Osteoblast (primary cell): Measurements from ENCODE around the gene TNRC6A. TPM values are rescaled to one million over a fixed set of nuclear protein-coding genes. Genes with fewer than 3 reads are reported as not detected.

Experiments
- DNase-seq: peaks from one replicate; pipeline ENCODE4 v3.0.0; 2011; ENCODE audit warnings: low spot score, mixed read lengths; ENCODE audit not compliant: insufficient read length; ENCODE audit errors: missing footprints
- H2AFZ ChIP-seq: 2 replicates; pipeline ENCODE4 v1.6.0; 2011; ENCODE audit warnings: mild to moderate bottlenecking, low read length
- H3K27ac ChIP-seq: 2 replicates; pipeline ENCODE4 v1.5.1; 2011; ENCODE audit warnings: mild to moderate bottlenecking, low read depth, low read length, moderate library complexity
- H3K27me3 ChIP-seq: 2 replicates; pipeline ENCODE4 v1.6.0; 2012; ENCODE audit warnings: mild to moderate bottlenecking, control low read depth, inconsistent platforms, low read length, moderate library complexity; ENCODE audit not compliant: insufficient read depth
- H3K36me3 ChIP-seq: 2 replicates; pipeline ENCODE4 v1.5.1; 2011; ENCODE audit warnings: mild to moderate bottlenecking, low read length, control low read depth, moderate library complexity; ENCODE audit not compliant: insufficient read depth
- H3K4me1 ChIP-seq: 2 replicates; pipeline ENCODE4 v1.5.1; 2011; ENCODE audit warnings: mild to moderate bottlenecking, low read length, control low read depth, moderate library complexity; ENCODE audit not compliant: insufficient read depth
- H3K4me2 ChIP-seq: 2 replicates; pipeline ENCODE4 v1.6.0; 2011; ENCODE audit warnings: mild to moderate bottlenecking, low read length; ENCODE audit not compliant: insufficient read depth
- H3K4me3 ChIP-seq: fragments of 200-600 bp; sonication (generic); 3 replicates; pipeline ENCODE4 v1.5.1; 2012; ENCODE audit warnings: mild to moderate bottlenecking, low read length, inconsistent platforms; ENCODE audit not compliant: insufficient read depth
- H3K79me2 ChIP-seq: 2 replicates; pipeline ENCODE4 v1.6.0; 2012; ENCODE audit warnings: mild to moderate bottlenecking, low read length, control low read depth, inconsistent platforms; ENCODE audit not compliant: insufficient read depth
- H3K9me3 ChIP-seq: 2 replicates; pipeline ENCODE4 v1.5.1; 2011; ENCODE audit warnings: low read depth, low read length, control low read depth
- H4K20me1 ChIP-seq: 2 replicates; pipeline ENCODE4 v1.6.0; 2012; ENCODE audit warnings: mild to moderate bottlenecking, low read length, control low read depth; ENCODE audit not compliant: insufficient read depth
- CTCF ChIP-seq: IDR thresholded peaks from 2 replicates; pipeline ENCODE4 v1.5.1; 2011; ENCODE audit warnings: mild to moderate bottlenecking, low read depth, low read length, moderate library complexity; ENCODE audit errors: extremely low read depth
- total RNA-seq: library from RNA; depleted of rRNA; stranded (reverse); fragments of >200 nt; gene quantifications from 2 replicates; pipeline ENCODE4 v1.2.3, GENCODE V29; 2012

Gene TNRC6A
- total RNA-seq, 1 donor: 38.0 TPM

- no peak overlapping the region for H3K4me2 ChIP-seq
- peaks cover 8% of the 10 kb centered on the region for H4K20me1 ChIP-seq
- H3K36me3 ChIP-seq: peaks cover 76% of the 10 kb centered on the region
- DNase-seq: no peak
- no peaks in the 10 kb centered on the region for H3K27me3 ChIP-seq
- H3K4me1 ChIP-seq: peaks cover 7% of the 10 kb centered on the region
- H3K4me3 ChIP-seq: no peak overlapping the region
- no peaks in the 10 kb centered on the region for H3K9me3 ChIP-seq
- no peak overlapping the region for H2AFZ ChIP-seq
- no peaks in the 10 kb centered on the region for H3K79me2 ChIP-seq
- H3K27ac ChIP-seq: no peak overlapping the region
- no peak for TF ChIP-seq CTCF
Observed at GRCh38 chr16:24815021-24815420, 85.6 kb downstream of the TNRC6A start.

- DNase-seq: no peak
- Histone ChIP-seq H3K27me3 (no peaks in the 10 kb centered on the region), H3K9me3 (no peaks in the 10 kb centered on the region), H3K4me1 (peaks cover 14% of the 10 kb centered on the region), H4K20me1 (peaks cover 13% of the 10 kb centered on the region), H3K4me2 (no peak overlapping the region), H2AFZ (no peak overlapping the region), H3K36me3 (peaks cover 78% of the 10 kb centered on the region), H3K79me2 (no peaks in the 10 kb centered on the region), H3K4me3 (no peak overlapping the region), H3K27ac (no peak overlapping the region)
- no peak for TF ChIP-seq CTCF
Observed at GRCh38 chr16:24816688-24817087, 87.2 kb downstream of the TNRC6A start.

GRCh38 chr16:24819462-24820040 lies 90.1 kb downstream of the TNRC6A start:
- Histone ChIP-seq H3K4me2 (no peak overlapping the region), H2AFZ (no peak overlapping the region), H3K9me3 (no peaks in the 10 kb centered on the region), H4K20me1 (peaks cover 13% of the 10 kb centered on the region), H3K36me3 (peaks cover 90% of the 10 kb centered on the region), H3K4me3 (no peak overlapping the region), H3K27me3 (no peaks in the 10 kb centered on the region), H3K79me2 (no peaks in the 10 kb centered on the region), H3K27ac (no peak overlapping the region), H3K4me1 (peaks cover 14% of the 10 kb centered on the region)
- no peak for TF ChIP-seq CTCF
- DNase-seq: no peak

DNA sequence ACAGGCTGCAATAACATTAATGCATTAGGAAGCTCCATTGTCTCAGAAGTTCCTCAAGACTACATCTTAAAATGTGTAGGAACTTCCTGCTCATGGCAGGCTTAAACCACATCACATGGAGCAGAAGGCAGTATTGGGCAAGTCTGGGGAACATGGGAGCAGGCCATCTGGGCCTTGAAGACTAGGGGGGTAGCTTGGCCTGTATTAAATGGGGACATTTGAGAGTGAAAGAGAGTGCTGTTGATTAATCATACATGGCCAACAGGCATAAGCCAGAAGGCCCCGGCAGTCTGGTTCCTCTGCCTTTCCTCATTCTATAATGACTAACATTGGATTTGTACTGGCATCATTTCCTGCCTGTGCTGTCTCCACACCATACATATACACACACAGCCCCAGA lies 91.1 kb downstream of the TNRC6A start:
- no peak overlapping the region for H3K4me2 ChIP-seq
- no peaks in the 10 kb centered on the region for H3K79me2 ChIP-seq
- H3K9me3 ChIP-seq: no peaks in the 10 kb centered on the region
- peak; percentile 65 for DNase-seq
- H3K4me1 ChIP-seq: peaks cover 14% of the 10 kb centered on the region
- TF ChIP-seq CTCF: no peak
- H4K20me1 ChIP-seq: peaks cover 13% of the 10 kb centered on the region
- H2AFZ ChIP-seq: no peak overlapping the region
- H3K36me3 ChIP-seq: peaks cover 82% of the 10 kb centered on the region
- H3K27me3 ChIP-seq: no peaks in the 10 kb centered on the region
- no peak overlapping the region for H3K4me3 ChIP-seq
- H3K27ac ChIP-seq: peak overlapping the region; percentile 43
